Stimulated activated CD8-positive, alpha-beta memory T cell treated with anti-CD3 and anti-CD28 coated beads, Interleukin-7, amount 100 ng/mL, for 48 hours (primary cell): Measurements from ENCODE around the gene HIPK2.
A peak's percentile ranks its signal among the peaks of the same experiment; 100 is the strongest.

Experiments used
- DNase-seq, 2 donors: peaks; one replicate each; pipeline ENCODE4 v3.0.0-alpha.2; 2020; ENCODE audit warnings: low read depth in 1 of 2; ENCODE audit errors: extremely low read depth in 1 of 2

The HIPK2 gene

DNA sequence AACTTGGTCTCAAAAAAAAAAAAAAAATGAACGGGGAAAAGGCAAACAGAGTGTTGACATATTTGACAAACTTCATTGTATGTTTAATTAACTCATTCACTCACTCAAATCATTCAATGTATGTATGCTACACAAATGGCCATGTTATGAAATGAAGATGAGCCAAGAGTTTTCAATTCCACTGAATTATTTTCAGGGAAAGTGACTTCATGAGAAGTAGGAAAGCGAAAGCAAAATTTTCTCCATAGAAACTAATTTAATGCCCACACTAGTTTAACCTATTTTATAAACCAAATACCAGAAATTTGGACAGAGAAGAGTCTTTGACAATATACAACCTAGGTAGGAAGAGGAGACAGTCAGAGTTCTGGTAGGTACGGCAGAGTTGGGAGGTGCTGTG, 119.5 kb downstream of the HIPK2 start:
- no peak for DNase-seq

DNA sequence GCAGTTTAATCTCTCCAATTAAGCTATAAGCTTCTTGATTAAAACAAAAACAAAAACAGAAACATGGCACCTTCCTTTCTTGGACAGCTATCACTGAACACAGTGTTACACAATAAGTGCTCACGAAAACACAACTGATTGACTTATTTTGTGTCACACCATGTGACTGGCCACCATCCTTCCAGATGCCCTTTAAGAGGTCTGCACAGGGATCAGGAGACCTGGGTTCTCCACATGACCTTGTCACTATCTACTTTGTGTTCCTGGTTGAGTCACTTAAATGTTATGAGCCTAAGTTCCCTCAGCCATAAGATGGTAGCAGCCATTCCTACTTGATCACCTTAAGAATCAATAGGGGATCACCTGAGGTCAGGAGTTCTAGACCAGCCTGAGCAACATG, 120.1 kb downstream of the HIPK2 start:
- DNase-seq, result no peak

DNA sequence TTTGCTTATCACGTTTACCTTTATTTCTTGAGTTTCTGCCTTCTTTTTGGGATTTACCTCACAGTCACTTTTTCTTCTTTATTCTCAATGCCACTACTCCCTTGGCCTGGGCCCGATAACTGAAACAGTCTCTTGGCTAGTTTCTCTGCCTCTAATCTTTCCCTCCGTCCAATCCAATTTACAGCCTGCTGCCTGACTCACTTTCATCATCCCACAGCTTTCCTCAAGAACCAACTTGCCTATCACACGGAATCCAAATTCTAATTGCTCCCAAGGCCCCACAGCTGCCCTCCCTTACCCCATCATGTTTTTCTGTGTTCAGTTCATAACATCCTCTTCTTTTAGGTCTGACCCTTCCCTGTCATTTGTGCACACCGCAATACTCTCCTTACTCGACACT, 121.4 kb downstream of the HIPK2 start:
- no peak for DNase-seq

DNA sequence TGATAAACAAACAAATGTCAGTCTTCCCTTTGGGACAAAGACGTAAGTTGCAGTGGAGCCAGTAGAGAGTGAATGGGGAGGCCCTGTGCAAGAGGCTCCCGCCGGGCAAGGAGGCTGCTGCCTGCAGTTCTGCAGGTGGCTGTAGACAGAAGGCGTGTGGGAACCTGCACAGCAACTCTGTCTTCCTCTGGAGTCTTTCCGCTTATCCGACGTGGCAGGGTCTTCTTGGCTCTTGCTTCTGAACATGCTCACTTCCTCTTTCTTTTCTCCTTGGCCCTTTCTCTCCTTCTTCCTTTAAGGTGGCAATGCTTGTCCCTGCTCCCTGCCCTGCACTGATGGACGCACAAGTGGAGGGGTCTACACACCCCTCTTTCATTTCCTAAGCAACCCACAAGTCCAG, 122.5 kb downstream of the HIPK2 start:
- no peak for DNase-seq

DNA sequence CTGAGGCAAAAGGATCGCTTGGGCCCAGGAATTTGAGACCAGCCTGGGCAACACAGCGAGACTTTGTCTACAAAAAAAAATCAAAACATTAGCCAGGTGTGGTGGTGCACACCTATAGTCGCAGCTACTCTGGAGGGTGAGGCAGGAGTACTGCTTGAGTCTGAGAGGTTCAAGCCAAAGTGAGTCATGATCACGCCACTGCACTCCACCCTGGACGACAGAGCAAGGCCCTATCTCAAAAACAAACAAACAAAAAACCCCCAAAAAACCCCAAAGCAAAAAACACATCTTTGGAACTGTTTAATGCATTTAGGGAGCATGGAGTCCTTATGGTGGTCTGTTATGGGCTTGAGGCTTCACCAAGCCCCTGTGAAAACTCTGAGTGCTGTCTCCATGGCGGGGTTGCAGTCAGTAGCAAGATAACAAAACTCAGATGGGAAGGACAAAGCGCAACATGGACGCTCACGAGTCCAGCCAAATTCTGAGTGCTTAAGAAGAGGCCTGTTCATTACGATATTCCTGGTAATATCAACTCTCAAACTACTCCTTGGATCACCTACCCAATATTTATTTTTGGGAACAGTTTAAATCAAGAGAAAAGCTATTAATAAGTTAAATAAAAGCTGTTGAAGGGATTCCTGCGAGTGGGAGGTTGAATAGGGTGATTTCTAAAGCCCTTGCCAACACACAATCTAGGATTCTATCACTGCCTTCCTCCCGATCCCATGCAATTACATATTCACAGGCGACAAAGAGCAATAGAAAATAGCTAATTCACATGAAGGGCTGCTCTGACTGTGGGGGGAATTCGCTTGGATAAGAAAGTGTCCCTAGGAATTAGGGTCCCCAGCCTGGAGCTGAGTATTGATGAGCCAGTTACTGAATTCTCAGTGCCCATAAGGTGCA, 123.3 kb downstream of the HIPK2 start:
- DNase-seq, result no peak

DNA sequence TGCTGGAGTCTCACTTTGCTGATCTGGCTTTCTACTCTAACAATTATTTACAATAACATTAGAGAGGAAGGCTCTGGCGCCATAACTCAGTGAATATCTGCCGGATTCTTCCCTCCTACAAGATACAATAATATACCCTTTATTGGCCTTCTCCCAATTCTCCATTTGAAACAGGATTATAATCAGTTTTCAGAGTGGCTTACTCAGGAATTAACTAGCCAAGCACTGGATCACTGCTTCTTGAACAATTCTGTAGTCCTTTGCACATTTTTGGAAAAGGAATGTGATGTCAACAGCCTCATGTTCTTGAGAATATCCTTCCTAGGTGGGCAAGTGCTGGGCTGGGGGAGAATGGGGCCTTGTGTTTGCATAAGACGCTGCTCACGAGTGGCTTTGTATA, 125.9 kb downstream of the HIPK2 start:
- DNase-seq, result no peak

DNA sequence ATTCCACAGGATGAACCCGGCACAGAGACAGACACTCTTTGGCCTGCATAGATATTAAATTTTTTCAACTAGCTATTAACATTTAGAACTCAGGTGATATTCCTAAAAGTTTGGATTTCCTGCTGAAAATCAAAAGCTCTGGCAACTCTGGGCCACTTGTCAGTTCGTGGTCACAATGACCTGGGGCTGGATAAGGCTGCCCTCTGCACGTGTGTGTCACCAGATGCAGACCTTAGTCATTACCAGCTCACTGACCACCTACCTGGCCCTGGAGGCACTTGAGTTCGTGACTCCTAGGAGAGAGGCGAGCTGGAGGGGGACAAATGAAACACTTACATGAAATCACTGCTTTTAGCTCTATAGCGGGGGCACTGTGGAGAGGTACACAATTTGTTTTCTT, 126.5 kb downstream of the HIPK2 start:
- DNase-seq, result no peak

DNA sequence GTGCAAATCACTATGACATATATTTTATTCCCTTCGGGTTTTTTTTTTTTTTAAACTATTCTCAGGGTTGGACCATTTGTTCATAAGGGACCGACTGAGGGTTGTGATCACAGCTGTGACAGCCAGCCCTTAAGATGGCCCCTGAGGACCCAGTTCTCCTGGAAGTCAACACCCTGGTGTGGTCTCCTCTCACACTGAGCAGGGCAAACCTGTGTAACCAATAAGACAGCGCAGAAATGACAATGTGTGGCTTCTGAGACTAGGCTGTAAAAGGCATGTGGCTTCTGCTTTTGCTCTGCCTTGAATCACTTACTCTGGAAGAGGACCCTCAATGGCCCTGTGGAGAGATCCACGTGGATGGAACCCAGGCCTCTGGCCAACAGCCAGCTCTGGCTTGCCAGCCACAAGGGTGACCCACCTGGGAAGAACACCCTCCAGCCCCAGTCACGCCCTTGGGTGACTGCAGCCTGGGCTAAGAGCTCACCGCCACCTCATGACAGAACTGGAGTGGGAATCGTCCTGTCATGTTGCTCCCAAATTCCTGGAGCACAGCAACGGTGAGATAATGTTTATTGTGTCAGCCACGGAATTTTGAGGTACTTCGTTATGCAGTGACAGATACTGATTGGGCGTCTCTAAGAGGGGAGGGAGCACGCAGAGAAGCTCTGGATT, 127.2 kb downstream of the HIPK2 start:
- DNase-seq, result no peak

DNA sequence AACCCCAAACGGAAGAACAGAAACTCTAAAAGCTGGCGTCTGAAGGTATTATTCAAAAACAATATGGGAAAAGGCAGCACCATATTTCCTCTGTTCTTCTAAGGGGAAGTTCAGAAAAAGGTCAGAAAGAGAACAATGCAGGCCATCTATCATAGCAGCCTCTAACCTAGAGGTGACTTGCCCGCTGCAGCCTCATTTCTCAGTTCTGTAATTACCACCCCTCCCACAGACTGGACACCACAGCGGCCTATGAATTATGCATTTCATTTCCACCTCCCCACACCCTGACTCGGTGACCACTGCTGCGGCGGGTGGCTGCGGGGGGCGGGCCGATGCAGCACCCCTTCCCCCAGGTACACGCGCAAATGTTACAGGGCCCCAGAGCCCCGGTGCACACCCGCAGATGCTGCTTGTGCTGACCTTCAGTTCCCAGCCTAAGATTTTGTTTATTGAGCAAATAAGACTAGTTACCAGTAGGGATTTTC, 128.8 kb downstream of the HIPK2 start:
- DNase-seq, result peak; percentile 33 to 44

DNA sequence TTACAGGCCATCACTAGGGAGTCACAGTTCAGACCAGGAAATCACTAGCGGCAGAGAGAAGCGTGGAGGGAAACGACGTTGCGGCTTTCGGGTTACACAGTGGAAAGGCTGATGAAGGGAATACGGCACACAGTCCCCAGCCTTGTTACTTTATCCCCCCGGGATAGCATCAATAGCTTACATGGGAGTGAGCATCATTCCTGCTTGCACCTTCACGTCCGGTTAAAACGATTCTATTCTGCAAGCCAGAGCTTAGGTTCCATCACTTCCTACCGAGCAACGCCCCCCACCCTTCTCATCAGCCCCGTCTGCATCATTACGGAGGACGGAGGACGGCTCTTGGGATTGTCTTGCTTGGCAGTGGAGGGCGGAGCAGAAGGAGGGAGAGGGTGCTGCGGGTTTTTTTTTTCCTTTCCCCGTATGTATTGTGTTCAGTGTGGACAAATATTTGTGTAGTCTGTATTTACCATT, 129.4 kb downstream of the HIPK2 start:
- no peak for DNase-seq

DNA sequence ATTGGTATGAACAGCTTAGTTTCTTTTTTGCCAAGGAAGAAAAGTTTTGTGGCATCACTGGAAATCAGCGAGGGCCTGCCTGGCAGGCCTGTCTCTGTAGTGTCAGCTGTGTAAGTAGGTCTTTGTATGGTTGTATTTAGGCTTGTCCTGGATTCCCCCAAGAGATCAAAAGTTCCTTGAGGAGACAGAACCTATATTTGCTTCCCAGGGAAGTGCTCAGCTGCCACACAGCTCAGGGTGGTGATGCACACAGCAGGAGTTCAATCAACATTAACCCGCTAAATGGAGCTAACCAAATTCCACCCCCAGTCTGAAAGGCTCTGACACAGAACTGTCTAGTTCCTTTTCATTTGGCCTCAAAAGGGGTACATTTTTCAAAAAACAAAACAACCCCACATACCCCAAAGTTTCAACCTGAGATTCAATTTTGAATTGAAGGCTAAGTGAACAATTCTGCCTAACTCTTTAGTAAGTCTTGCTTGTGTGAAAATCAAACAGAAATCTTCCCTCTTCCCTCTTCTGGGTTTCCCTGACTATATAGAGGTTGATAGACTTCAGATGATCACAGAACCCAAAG, 129.9 kb downstream of the HIPK2 start:
- DNase-seq, result no peak

DNA sequence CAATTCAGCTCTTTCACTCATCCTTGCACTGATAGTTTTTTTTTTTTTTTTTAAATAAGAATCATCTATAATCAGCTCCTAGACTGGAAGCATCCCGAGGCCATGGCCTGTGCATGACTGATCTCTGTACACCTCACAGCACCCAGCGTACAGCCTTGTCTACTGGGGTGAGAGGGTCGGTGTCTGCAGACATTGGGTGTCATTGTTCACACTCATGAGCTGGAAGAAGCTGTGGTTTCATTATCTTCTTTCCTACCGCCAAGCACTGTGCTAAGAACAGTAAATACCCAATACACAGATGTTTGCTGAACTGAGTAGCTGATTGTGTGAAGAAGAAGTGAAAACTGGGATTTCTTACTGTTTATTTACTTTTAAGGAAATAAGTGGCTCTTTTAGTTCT, 130.7 kb downstream of the HIPK2 start:
- no peak for DNase-seq

DNA sequence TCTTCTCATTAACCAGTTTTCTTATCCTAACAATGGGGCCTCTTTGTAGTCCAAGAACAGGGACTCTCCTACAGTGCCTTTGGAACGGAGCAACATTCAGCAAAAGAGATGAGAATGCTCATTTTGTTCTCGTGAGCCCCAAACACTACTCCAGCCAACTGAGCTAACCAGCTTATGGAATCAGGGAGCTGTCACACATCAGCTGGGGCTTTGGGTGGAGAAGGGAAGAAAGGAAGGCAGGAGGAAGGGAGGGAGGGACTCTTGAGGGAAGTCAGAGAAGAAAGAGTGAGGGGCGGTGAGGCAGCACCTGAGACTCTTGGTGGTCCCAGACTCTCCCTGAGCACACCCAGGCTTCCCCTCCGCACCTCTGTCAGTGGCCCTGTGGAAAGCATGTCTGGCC, 131.2 kb downstream of the HIPK2 start:
- DNase-seq, result no peak

DNA sequence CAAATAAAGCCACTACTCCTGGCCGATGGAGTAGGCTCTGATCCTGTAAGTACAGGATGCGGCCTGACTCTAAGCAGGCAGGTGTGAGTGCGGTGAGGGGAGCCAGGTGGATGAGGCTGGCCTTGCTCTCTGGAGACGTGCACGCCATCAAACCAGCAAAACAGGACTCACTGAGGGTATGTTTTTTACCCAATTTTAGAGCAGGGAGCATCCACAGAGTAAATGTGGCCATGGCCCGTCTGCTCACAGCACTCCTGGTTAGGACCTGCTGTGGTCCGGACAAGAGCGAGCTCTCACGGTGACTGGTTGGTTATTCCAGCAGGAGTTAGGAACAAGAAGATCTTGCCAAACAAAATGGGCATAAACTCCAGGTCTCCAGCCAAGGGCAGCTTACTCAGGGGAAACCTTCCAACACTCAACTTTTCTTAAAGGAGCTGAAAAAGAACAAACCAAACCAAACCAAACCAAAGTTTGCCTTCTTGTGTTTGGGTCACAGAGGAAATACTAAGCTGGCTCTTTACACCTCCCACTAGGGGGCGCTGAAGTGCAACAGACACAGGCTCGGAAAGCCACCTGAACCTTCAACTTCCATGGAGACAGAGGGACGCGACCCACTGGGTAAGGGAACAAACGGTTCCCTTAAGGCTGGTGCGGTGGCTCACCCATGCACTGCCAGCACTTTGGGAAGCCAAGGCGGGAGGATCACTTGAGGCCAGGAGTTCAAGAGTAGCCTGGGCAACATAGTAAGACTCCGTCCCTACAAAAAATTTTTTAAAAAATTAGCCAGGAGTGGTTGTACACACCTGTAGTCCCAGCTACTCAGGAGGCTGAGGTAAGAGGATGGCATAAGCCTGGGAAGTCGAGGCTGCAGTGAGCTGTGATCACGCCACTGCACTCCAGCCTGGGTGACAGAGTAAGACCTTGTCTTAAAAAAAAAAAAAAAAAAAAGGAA, 131.9 kb downstream of the HIPK2 start:
- DNase-seq, result peak; percentile 34 to 66

DNA sequence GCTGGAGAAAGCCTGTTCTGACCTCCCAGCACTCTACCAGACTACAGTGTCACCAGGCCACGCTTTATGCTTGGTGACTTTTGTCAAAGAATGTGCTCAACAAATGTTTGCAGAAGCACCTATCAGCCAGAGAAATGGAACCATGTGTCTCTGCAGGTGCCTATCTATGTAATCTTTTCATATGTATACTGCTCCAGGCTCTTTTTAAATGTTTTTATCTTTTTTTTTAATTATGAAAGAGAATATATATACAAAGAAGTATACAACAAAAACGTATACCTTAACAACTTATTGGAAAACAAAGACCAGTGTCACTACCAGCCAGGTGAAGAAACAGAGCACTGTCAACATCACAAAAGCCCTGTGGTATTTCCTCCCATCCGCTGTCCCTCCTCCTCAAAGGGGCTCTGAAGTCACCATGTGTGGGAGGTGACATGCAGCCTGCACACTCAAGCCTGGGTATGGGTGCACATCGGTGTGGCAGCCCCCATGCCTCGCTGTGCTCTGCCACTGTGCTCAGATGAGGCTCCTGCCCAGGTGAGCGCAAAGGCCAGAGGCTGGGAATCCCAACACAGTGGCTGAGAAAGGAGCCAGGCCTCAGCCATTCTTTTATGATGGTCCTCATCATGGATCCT, 133.7 kb downstream of the HIPK2 start:
- no peak for DNase-seq

DNA sequence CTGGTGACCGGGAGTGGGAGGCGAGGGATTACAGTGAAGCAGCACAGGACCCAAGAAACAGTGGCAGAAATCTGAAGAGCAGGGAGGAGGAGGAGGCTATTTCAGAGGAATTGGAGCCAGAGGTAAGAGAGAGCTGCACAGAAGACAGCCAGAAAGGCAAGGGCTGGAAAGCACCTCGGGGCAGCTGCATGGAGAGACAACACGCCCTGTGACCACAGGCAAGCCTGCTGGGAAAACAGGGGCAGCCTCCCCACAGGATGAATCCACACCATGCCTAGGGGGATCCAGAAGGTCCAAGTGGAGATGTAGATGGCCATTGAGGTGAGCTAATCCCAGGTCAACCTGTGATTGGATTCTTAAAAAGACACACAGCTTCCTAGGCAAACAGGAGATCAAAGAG, 135.5 kb downstream of the HIPK2 start:
- no peak for DNase-seq

DNA sequence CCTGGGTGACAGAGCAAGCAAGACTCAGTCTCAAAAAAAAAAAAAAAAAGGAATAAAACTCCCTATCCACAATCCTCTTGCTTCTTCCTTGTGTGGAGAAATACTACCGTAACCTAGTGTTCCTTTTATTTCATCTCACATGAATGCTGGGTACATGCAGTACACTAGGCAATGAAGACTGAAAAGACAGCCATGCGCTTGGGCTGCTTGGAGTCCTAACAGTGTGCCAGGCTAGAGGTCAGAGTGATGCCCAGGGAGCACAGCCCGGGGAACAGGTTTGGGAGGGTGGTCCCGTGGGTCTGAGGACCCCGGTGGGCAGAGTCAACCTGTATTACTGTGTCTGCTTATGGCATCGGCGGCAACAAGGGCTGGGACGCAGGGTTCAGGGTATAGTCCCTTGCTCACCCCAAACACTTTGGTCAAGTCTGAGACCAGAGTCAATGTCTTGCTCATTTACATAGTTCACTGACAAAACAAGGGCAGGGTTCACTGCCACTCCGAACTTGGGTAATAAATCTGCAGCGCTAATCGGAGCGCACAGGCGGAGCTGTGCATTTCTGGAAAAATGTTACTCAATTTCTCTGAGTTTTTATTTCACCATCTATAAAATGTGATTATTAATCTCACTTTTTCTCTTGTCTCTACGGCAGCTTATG, 136.3 kb downstream of the HIPK2 start:
- DNase-seq, result no peak

DNA sequence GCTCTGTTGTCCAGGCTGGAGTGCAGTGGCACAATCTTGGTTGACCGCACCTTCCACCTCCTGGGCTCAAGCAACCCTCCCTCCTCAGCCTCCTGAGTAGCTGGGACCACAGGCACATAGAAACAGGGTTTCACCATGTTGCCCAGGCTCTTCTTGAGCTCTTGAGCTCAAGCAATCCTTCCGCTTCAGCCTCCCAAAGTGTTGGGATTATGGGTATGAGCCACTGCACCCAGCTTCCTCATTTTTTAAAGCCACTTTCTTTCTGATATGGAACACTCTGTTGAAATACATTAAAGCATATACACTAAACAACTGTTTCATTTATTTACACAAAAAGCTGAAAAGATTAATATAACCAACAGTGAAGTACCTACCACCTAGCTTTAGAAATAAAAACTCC, 137.1 kb downstream of the HIPK2 start:
- no peak for DNase-seq

DNA sequence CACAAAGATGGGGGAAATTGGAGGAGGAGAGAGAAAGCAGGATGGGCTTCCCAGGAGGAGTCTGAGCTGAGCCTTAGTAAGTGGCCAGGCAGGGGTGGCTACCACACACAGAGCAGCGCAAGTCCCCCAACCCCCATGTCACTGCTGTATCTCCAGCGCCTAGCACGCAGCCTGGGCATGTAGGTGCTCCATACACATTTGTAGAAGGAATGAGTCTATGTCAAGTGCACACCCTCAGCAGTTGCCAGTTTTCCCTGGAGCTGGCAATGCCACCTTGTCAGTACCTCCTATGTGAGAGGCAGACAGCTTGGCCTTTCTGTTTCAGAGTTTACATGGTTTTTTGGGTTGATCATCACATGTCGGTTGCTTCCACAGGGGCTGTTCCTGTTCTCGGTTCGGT, 138.2 kb downstream of the HIPK2 start:
- DNase-seq, result no peak
